HCT116 (cell line): ENCODE results near the gene GRM1. TPM values are rescaled to one million over a fixed set of nuclear protein-coding genes. Genes with fewer than 3 reads are reported as not detected.

Source experiments
- ATAC-seq: fragments of 200-7000 bp; cut with Tn5 transposase; 2 replicates; pipeline ENCODE4 v1.9.1; 2020; ENCODE audit warnings: mild to moderate bottlenecking, moderate library complexity
- BruUV-seq: library from RNA; stranded (reverse); fragments of 400-500 nt; replicated peaks from 2 replicates; lab custom pipeline; 2021; lab: Mats Ljungman, UMichigan
- CTCF ChIA-PET: fragments of 300-600 bp; sonication (Branson Sonifier 250); formaldehyde crosslinking; loops from one replicate; lab custom pipeline; 2021; ENCODE audit warnings: antibody characterized with exemption; lab: Charles Lee
- POLR2A ChIA-PET: fragments of 300-600, 350-600 bp; sonication (Branson Sonifier 250); formaldehyde crosslinking; loops from one replicate; lab custom pipeline; 2021; ENCODE audit warnings: antibody characterized with exemption; lab: Charles Lee
- RAD21 ChIA-PET, 2 experiments: fragments of 300-600 bp; sonication (Branson Sonifier 250); formaldehyde crosslinking; loops; one replicate each; lab custom pipeline; 2023; ENCODE audit warnings: low total read pairs in 2 of 2; ENCODE audit not compliant: uncharacterized antibody in 2 of 2, unreplicated experiment in 2 of 2, low non-redundant PET in 1 of 2; lab: Charles Lee
- DNase-seq: peaks from one replicate; pipeline ENCODE4 v3.0.0-alpha.2; 2010; ENCODE audit warnings: low read depth, low spot score
- H2AFZ ChIP-seq: fragments of 200-600 bp; shearing (Covaris generic), sonication (generic); 2 replicates; pipeline ENCODE4 v1.6.1; 2017; ENCODE audit warnings: low read depth, mixed run types, mixed read lengths, antibody characterized with exemption, low read length; ENCODE audit not compliant: poor library complexity, severe bottlenecking
- H3K27ac ChIP-seq: 2 replicates; pipeline ENCODE4 v1.5.1; 2012; ENCODE audit warnings: low read depth, low read length
- H3K27me3 ChIP-seq: fragments of 200-600 bp; sonication (generic); 2 replicates; pipeline ENCODE4 v1.6.1; 2016; ENCODE audit warnings: mixed run types, low read length, mixed read lengths; ENCODE audit not compliant: insufficient read depth
- H3K36me3 ChIP-seq, 2 experiments: fragments of 200-500 bp in 1 of 2; fragments of 200-600 bp in 1 of 2; sonication (Bioruptor generic) in 1 of 2; sonication (generic) in 1 of 2; 2 replicates each; pipeline versions ENCODE4 v1.5.1 to v1.6.1; 2014 to 2016; ENCODE audit warnings: low read length in 2 of 2, inconsistent platforms in 1 of 2, mixed read lengths in 1 of 2, mixed run types in 1 of 2; ENCODE audit not compliant: insufficient read depth in 2 of 2, control insufficient read depth in 1 of 2
- H3K4me1 ChIP-seq, 2 experiments: fragments of 200-600 bp in 1 of 2; sonication (generic) in 1 of 2; 2 replicates each; pipeline versions ENCODE4 v1.5.1 to v1.6.1; 2012 to 2017; ENCODE audit warnings: low read length in 2 of 2, inconsistent platforms in 1 of 2, mild to moderate bottlenecking in 1 of 2, mixed read lengths in 1 of 2, mixed run types in 1 of 2, moderate library complexity in 1 of 2; ENCODE audit not compliant: insufficient read depth in 2 of 2, control insufficient read depth in 1 of 2
- H3K4me2 ChIP-seq: fragments of 200-600 bp; sonication (generic); 2 replicates; pipeline ENCODE4 v1.6.1; 2017; ENCODE audit warnings: mixed run types, low read length, mixed read lengths
- H3K4me3 ChIP-seq, 2 experiments: fragments of 200-600 bp in 1 of 2; sonication (generic) in 1 of 2; replicated peaks in 1 of 2; 2 replicates each; pipeline ENCODE4 v1.5.1; 2011 to 2016; ENCODE audit warnings: low read length in 2 of 2, control low read depth in 1 of 2, low read depth in 1 of 2, mild to moderate bottlenecking in 1 of 2, mixed read lengths in 1 of 2, mixed run types in 1 of 2
- H3K79me2 ChIP-seq: fragments of 200-600 bp; sonication (generic); 2 replicates; pipeline ENCODE4 v1.6.1; 2017; ENCODE audit warnings: mild to moderate bottlenecking, mixed run types, low read length, moderate library complexity, mixed read lengths; ENCODE audit not compliant: insufficient read depth
- H3K9ac ChIP-seq: fragments of 200-600 bp; sonication (generic); 2 replicates; pipeline ENCODE4 v1.6.1; 2016; ENCODE audit warnings: low read length, mixed read lengths
- H3K9me2 ChIP-seq: fragments of 200-600 bp; sonication (generic), shearing (Covaris generic); 2 replicates; pipeline ENCODE4 v1.6.1; 2017; ENCODE audit warnings: mixed run types, mild to moderate bottlenecking, moderate library complexity; ENCODE audit not compliant: insufficient read depth
- H3K9me3 ChIP-seq, 2 experiments: fragments of 200-500 bp in 1 of 2; fragments of 200-600 bp in 1 of 2; sonication (Bioruptor generic) in 1 of 2; sonication (generic) in 1 of 2; 2 replicates each; pipeline ENCODE4 v1.6.1; 2014 to 2017; ENCODE audit warnings: low read length in 2 of 2, mixed read lengths in 2 of 2, inconsistent platforms in 1 of 2, low read depth in 1 of 2, mild to moderate bottlenecking in 1 of 2, mixed run types in 1 of 2, moderate library complexity in 1 of 2; ENCODE audit not compliant: control insufficient read depth in 1 of 2, insufficient read depth in 1 of 2
- H4K20me1 ChIP-seq: fragments of 200-600 bp; sonication (generic), shearing (Covaris generic); 2 replicates; pipeline ENCODE4 v1.6.1; 2017; ENCODE audit warnings: mixed run types, mild to moderate bottlenecking, moderate library complexity; ENCODE audit not compliant: insufficient read depth
- CBX3 ChIP-seq: IDR thresholded peaks from 2 replicates; pipeline ENCODE4 v1.6.1; 2012; ENCODE audit warnings: low read depth
- ELF1 ChIP-seq: IDR thresholded peaks from 2 replicates; pipeline ENCODE4 v1.6.1; 2012; ENCODE audit warnings: low read depth, borderline replicate concordance
- EZH2 ChIP-seq: fragments of 200-600 bp; sonication (generic); IDR thresholded peaks from 2 replicates; pipeline ENCODE4 v1.6.1; 2017; ENCODE audit warnings: antibody characterized with exemption, mixed run types
- JUND ChIP-seq: IDR thresholded peaks from 2 replicates; pipeline ENCODE4 v1.6.1; 2012
- POLR2A ChIP-seq: IDR thresholded peaks from 2 replicates; pipeline ENCODE4 v1.7.0; 2011; ENCODE audit warnings: borderline replicate concordance; ENCODE audit not compliant: insufficient read depth, insufficient read length; ENCODE audit errors: extremely low read depth
- REST ChIP-seq: IDR thresholded peaks from 2 replicates; pipeline ENCODE4 v1.6.1; 2012; ENCODE audit warnings: low read depth
- SIN3A ChIP-seq: IDR thresholded peaks from 2 replicates; pipeline ENCODE4 v1.6.1; 2012; ENCODE audit warnings: low read depth
- SRF ChIP-seq: IDR thresholded peaks from 2 replicates; pipeline ENCODE4 v1.6.1; 2012; ENCODE audit warnings: low read depth
- TCF7L2 ChIP-seq: IDR thresholded peaks from 2 replicates; pipeline ENCODE4 v1.7.0; 2011; ENCODE audit warnings: borderline replicate concordance, inconsistent platforms; ENCODE audit not compliant: insufficient read depth, insufficient read length; ENCODE audit errors: extremely low read depth
- YY1 ChIP-seq: IDR thresholded peaks from 2 replicates; pipeline ENCODE4 v1.6.1; 2011; ENCODE audit warnings: low read length, low read depth, moderate library complexity, mild to moderate bottlenecking; ENCODE audit not compliant: insufficient replicate concordance; ENCODE audit errors: extremely low read depth
- intact Hi-C: fragments of 100-400 bp; cut with micrococcal nuclease; formaldehyde crosslinking; loops from 2 replicates; pipeline ENCODE4 v1.10.0; 2022
- total RNA-seq: library from RNA; stranded (reverse); gene quantifications from one replicate; pipeline ENCODE4 v1.2.1, GENCODE V29; 2021; ENCODE audit not compliant: unreplicated experiment

GRM1 gene
- total RNA-seq, 1 experiment from 2014 or later: not detected

DNA sequence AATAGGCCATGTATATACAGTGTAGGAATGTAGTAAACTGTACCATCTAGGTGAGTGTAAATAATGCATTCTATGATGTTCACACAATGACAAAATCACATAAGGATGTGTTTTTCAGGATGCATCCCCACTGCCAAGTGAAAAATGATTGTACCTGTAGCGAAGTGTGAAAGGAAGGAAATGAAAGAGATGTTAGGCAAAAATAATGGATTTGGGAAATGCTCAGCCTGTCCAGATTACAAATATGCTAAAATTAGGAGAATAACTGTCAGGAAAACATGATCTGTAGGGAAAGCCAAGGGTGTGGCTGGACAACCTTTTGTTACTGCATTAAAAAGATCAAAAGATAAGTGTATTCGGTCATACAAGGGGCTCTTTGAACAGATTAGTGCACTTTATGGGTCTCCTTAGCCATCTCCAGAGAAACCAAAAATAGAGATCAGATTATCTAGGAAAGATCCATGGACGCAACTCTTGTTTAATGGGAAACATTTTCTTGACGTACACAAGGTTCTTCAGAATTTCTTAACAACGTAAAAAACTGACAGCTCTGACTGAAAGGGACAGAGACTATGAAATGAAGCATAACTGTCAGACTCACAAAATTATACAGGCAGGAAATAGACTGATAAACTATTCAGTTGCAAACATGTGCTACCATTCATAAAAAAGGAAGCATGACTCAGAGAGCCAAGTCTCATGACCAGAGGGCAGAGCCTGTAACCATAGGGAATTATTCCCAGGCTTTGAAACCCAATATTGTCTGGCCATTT, 261.1 kb downstream of the GRM1 start:
- no peaks in the 10 kb centered on the region for H4K20me1 ChIP-seq
- intact Hi-C loops: no loop called here
- H3K79me2 ChIP-seq: no peaks in the 10 kb centered on the region
- H3K36me3 ChIP-seq: no peaks in the 10 kb centered on the region
- H3K9me2 ChIP-seq: no peaks in the 10 kb centered on the region
- RAD21 ChIA-PET: no interaction called here
- CTCF ChIA-PET: no interaction called here
- no peak for DNase-seq
- H3K27me3 ChIP-seq: no peaks in the 10 kb centered on the region
- no TSS peak for BruUV-seq
- no peak overlapping the region for H3K4me2 ChIP-seq
- no peak overlapping the region for H3K4me3 ChIP-seq
- no peak overlapping the region for H3K27ac ChIP-seq
- POLR2A ChIA-PET: no interaction called here
- no peak overlapping the region for H2AFZ ChIP-seq
- ATAC-seq: no peak
- H3K9ac ChIP-seq: no peak overlapping the region
- TF ChIP-seq POLR2A (no peak), ELF1 (no peak), CBX3 (no peak), YY1 (no peak), REST (no peak)
- H3K4me1 ChIP-seq: no peaks in the 10 kb centered on the region
- no peaks in the 10 kb centered on the region for H3K9me3 ChIP-seq

DNA sequence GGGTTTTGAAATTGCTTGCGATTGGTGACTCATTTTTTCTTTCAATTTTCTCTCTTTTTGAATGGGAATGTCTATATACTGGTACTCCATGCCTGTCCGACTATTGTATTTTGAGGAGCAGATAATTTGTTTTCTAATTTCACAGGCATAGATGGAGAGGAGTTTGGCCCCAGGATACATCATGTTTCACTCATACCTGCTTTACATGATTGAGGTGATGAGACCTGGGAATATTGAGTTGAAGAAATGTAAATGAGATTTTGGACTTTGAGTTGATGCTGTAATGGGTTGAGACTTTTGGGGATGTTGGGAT, 261.7 kb downstream of the GRM1 start:
- ATAC-seq (no peak), DNase-seq (no peak)
- Histone ChIP-seq H3K27me3 (no peaks in the 10 kb centered on the region), H3K27ac (no peak overlapping the region), H4K20me1 (no peaks in the 10 kb centered on the region), H3K9me3 (no peaks in the 10 kb centered on the region), H3K79me2 (no peaks in the 10 kb centered on the region), H3K4me3 (no peak overlapping the region), H3K36me3 (no peaks in the 10 kb centered on the region), H3K4me1 (no peaks in the 10 kb centered on the region), H3K9ac (no peak overlapping the region), H2AFZ (no peak overlapping the region), H3K9me2 (no peaks in the 10 kb centered on the region), H3K4me2 (no peak overlapping the region)
- RAD21 ChIA-PET: no interaction called here
- POLR2A ChIA-PET: no interaction called here
- CTCF ChIA-PET: no interaction called here
- TF ChIP-seq EZH2 (no peak), SRF (no peak), SIN3A (no peak), JUND (no peak), TCF7L2 (no peak)
- intact Hi-C loops: no loop called here
- BruUV-seq: no TSS peak
